HG02943 (cell line): ENCODE results near the gene BAG3.
"Not testable (repeated sequence)": the region's sequence is repeated elsewhere in the genome, so short reads cannot be mapped to it uniquely, and the experiment has no call there.

ENCODE experiments used
- ATAC-seq: cut with Tn5 transposase; IDR thresholded peaks from one replicate; pipeline ENCODE4 v1.9.1; 2021; ENCODE audit warnings: mild to moderate bottlenecking, low read depth, moderate library complexity; ENCODE audit not compliant: unreplicated experiment

Gene BAG3

GRCh38 chr10:119687192-119688032 is 36.2 kb downstream of the BAG3 start:
- no peak for ATAC-seq

GRCh38 chr10:119688033-119688508 is 36.9 kb downstream of the BAG3 start:
- ATAC-seq: no peak

- no peak for ATAC-seq
These were observed 37.9 kb downstream of the BAG3 start for GRCh38 chr10:119689016-119689580.

GRCh38 chr10:119691726-119692125 is 40.5 kb downstream of the BAG3 start:
- no peak for ATAC-seq

GRCh38 chr10:119693262-119693957 is 42.2 kb downstream of the BAG3 start:
- no peak for ATAC-seq

- no peak for ATAC-seq
These were observed 43.4 kb downstream of the BAG3 start for GRCh38 chr10:119694608-119695007.

- ATAC-seq: no peak
These were observed 49.3 kb downstream of the BAG3 start for GRCh38 chr10:119700321-119700954.

- ATAC-seq: no peak
These were observed 50.7 kb downstream of the BAG3 start for GRCh38 chr10:119701861-119702260.

GRCh38 chr10:119702583-119702982 is 51.4 kb downstream of the BAG3 start:
- ATAC-seq: no peak

- ATAC-seq: no peak
These were observed 52.8 kb downstream of the BAG3 start for GRCh38 chr10:119703903-119704508.

- no peak for ATAC-seq
These were observed 54.3 kb downstream of the BAG3 start for GRCh38 chr10:119705434-119705831.

- no peak for ATAC-seq
These were observed 55.5 kb downstream of the BAG3 start for GRCh38 chr10:119706521-119707278.

GRCh38 chr10:119707331-119707730 is 56.2 kb downstream of the BAG3 start:
- not testable (repeated sequence) for ATAC-seq

- ATAC-seq: not testable (repeated sequence)
These were observed 59.8 kb downstream of the BAG3 start for GRCh38 chr10:119710935-119711334.

GRCh38 chr10:119713744-119714483 is 62.7 kb downstream of the BAG3 start:
- no peak for ATAC-seq

- ATAC-seq: no peak
These were observed 63.3 kb downstream of the BAG3 start for GRCh38 chr10:119714484-119714816.

GRCh38 chr10:119715628-119716505 is 64.7 kb downstream of the BAG3 start:
- no peak for ATAC-seq

- no peak for ATAC-seq
These were observed 72.0 kb downstream of the BAG3 start for GRCh38 chr10:119723161-119723560.
